ENCODE results near the gene INHBC. TPM values are rescaled to one million over a fixed set of nuclear protein-coding genes. Genes with fewer than 3 reads are reported as not detected.
"Not testable (repeated sequence)": the region's sequence is repeated elsewhere in the genome, so short reads cannot be mapped to it uniquely, and the experiment has no call there.

Gene INHBC, protein sequence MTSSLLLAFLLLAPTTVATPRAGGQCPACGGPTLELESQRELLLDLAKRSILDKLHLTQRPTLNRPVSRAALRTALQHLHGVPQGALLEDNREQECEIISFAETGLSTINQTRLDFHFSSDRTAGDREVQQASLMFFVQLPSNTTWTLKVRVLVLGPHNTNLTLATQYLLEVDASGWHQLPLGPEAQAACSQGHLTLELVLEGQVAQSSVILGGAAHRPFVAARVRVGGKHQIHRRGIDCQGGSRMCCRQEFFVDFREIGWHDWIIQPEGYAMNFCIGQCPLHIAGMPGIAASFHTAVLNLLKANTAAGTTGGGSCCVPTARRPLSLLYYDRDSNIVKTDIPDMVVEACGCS
- not detected in 2 replicates for total RNA-seq (2014; rRNA removed; shearing (Covaris generic))

DNA sequence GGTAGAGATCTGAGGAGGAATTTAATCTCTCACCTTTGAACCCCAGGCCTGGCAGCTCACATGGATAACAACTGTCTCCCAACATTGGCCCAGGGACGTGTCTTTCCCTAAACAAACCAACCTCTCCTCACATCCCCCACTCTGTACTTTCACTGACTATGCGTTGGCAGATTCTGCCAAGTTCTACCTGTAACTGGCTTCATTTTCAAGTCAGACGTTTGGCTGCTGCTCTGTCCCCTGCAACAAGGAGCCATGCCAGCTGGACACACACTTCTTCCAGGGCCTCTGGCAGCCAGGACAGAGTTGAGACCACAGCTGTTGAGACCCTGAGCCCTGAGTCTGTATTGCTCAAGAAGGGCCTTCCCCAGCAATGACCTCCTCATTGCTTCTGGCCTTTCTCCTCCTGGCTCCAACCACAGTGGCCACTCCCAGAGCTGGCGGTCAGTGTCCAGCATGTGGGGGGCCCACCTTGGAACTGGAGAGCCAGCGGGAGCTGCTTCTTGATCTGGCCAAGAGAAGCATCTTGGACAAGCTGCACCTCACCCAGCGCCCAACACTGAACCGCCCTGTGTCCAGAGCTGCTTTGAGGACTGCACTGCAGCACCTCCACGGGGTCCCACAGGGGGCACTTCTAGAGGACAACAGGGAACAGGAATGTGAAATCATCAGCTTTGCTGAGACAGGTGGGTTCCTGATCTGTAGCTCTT lies at the start of gene INHBC:
INHBC (plus strand) TSS at position 268 of the 707 bp plus-strand sequence; CDS start at position 371, 103 bp downstream.
- no peak for DNase-seq (ENCODE audit: low spot score)

DNA sequence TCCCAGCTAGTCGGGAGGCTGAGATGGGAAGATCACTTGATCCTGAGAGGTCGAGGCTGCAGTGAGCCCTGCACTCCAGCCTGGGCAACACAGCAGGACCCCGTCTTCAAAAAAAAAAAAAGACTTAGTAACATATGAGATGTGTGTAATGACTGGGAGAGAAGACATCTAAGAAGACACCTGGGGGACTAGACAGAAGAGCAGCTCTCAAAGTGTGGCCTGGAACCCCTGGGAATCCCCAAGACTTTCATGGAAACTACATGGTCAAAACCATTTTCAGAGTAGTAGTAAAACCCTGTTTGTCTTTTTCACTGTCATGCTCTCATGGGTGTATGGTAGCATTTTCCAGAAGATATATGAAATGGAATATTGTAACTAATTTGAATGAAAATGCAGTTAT lies 49.0 kb upstream of the INHBC start:
- DNase-seq (ENCODE audit: low spot score) = no peak

DNA sequence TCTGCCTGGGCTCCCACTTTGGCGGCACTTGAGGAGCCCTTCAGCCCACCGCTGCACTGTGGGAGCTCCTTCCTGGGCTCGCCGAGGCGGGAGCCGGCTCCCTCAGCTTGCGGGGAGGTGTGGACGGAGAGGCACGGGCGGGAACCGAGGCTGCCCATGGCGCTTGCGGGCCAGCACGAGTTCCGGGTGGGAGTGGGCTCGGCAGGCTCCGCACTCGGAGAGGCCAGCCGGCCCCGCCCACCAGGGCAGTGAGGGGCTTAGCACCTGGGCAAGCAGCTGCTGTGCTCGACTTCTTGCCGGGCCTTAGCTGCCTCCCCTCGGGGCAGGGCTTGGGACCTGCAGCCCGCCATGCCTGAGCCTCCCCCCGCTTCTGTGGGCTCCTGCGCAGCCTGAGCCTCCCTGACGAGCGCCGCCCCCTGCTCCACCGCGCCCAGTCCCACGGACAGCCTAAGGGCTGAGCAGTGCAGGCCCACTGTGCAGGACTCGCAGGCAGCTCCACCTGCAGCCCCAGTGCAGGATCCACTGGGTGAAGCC lies 48.3 kb upstream of the INHBC start:
- DNase-seq (ENCODE audit: low spot score) = no peak

DNA sequence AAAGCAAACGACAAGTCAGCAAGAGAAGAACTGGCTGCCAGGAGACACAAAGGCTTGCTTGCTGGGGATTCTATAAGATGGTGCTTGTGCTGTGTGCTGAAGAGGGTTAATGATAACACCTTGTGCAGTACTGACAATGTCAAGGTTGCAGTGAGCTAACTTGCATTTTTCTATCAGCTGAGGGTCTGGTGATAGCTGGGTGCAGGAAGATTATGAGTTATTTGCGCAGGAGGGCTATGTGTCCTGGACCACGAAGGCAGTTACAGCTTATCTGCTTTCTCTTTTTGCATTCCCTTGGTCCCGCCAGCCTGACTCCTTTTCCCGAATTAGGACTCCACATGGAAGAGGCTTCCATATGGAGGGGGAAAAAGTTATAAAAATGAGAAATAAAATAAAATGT lies 46.2 kb upstream of the INHBC start:
- DNase-seq (ENCODE audit: low spot score) = no peak

DNA sequence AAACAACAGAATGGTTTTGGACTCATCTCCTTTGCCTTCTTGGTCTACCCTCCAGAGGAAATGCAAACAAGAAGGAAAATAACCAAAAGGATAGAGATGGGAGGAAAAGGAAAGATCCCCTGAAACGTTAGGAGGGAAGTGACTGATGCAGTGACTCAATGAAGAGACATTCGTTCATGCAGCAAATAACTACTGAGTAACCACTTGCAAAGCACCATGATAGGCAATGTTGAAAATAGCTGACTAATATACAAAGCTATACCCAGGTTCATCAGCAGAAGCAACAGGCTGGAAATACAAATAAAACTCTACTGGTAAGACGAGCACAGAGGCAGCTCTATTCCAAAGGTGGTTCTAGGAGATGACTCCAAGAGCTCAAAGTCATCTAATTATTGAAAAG lies 45.6 kb upstream of the INHBC start:
- no peak for DNase-seq (ENCODE audit: low spot score)

DNA sequence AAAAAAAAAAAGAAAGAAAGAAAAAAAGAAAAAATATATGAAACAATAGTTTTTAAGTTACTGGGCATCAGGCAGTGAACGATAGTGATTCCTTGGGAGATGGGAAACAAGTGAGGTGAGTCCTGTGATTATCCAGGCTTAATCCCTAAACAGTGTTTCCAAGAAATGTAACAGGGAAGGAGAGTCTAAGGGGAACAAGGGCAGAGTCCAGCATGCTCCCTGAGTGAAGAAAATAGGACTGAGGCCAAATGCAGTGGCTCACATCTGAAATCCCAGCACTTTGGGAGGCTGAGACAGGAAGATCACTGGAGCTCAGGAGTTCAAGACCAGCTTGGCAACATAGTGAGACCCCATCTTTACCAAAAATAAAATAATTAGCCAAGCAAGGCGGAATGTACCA lies 44.4 kb upstream of the INHBC start:
- DNase-seq (ENCODE audit: low spot score) = no peak

DNA sequence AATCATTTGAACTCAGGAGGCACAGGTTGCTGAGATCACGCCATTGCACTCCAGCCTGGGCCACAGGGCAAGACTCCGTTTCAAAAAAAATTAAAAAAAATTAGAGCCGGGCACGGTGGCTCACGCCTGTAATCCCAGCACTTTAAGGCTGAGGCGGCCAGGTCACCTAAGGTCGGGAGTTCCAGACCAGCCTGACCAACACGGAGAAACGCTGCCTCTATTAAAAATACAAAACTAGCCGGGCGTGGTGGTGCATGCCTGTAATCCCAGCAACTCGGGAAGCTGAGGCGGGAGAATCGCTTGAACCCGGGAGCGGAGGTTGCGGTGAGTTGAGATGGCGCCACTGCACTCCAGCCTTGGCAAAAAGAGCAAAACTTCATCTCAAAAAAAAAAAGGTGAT lies 39.5 kb upstream of the INHBC start:
- no peak for DNase-seq (ENCODE audit: low spot score)

DNA sequence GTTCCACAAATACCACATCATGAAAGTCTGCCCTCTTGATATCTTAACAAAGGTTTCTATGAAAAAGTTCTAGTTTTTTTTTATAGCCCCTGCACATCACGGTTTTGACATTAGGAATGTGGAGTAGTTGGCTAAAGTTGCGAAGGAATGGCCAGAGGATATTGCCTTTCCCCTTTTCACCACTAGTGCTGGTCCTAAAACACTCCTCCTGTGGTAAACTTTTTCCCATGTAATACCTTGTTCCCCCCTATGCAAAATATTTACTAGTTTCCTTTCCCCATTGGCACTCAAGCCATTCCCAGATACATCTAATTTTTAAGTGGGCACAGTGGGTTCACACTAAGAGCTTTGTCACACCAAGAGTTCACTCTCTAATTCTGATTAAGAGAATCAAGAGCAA lies 37.1 kb upstream of the INHBC start:
- no peak for DNase-seq (ENCODE audit: low spot score)

DNA sequence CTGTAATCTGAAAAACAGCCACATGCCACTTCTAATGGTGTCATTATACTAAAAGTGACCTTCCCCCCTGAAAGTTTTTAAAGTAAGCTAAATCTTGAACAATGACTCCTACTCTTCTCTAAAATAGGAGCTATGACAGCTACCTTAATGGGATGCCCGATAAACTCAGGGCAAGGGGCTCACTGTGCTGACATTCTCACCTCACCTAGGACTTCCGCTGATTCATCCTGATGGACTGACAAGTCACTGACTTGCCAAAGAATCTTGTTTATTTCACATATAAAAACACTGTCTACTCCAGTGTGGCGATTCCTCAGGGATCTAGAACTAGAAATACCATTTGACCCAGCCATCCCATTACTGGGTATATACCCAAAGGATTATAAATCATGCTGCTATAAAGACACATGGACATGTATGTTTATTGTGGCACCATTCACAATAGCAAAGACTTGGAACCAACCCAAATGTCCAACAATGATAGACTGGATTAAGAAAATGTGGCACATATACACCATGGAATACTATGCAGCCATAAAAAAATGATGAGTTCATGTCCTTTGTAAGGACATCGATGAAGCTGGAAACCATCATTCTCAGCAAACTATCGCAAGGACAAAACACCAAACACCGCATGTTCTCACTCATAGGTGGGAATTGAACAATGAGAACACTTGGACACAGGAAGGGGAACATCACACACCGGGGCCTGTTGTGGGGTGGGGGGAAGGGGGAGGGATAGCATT lies 34.7 kb upstream of the INHBC start:
- DNase-seq (ENCODE audit: low spot score) = not testable (repeated sequence)

DNA sequence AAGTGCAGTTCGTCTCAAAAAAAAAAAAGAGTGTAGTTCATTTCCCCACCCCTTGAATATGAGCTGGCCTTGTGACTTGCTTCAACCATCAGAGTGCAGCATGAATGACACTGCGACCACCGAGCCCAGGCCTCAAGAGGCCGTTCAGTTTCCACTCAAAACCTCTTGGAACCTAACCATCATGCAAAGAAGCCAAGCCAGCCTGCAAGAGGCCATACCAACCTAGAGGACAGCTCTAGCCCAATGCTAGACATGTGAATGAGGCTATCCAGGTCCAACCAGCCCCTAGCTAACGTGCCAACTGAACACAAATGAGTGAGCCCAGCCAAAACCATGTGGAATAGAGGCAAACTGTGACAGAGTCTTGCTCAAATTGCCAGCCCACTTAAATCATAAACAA lies 33.4 kb upstream of the INHBC start:
- DNase-seq (ENCODE audit: low spot score) = no peak

DNA sequence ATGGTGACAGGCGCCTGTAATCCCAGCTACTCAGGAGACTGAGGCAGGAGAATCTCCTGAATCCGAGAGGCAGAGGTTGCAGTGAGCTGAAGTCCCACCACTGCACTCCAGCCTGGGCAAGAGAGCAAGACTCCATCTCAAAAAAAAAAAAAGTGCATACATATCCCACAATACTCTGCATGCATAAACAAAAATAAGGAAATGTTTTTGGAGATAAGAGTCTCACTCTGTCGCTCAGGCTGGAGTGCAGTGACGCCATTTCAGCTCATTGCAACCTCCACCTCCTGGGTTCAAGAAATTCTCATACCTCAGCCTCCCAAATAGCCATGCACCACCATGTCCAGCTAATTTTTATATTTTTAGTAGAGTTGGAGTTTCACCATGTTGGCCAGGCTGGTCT lies 32.4 kb upstream of the INHBC start:
- not testable (repeated sequence) for DNase-seq (ENCODE audit: low spot score)

DNA sequence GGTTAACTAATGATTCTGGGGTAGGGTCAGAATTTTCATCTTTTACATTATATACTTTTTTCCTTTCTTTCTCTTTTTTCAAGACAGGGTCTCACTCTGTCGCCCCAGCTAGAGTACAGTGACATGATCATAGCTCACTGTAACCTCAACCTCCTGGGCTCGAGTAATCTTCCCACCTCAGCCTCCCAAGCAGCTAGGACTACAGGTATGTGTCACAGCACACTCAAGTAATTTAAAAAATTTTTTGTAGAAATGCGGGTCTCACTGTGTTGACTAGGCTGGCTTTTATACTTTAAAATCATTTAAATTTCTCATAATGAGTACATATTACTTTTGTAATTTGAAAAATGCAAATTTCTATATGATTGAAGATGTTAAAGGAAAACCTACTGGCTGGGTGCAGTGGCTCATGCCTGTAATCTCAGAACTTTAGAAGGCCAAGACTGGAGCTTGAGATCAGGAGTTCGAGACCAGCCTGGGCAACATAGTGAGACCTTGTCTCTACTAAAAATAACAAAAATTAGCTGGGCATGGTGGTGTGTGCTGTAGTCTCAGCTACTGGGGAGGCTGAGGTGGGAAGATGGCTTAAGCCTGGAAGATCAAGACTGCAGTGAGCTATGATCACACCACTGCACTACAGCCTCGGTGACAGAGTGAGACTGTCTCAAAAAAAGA lies 29.5 kb upstream of the INHBC start:
- no peak for DNase-seq (ENCODE audit: low spot score)

DNA sequence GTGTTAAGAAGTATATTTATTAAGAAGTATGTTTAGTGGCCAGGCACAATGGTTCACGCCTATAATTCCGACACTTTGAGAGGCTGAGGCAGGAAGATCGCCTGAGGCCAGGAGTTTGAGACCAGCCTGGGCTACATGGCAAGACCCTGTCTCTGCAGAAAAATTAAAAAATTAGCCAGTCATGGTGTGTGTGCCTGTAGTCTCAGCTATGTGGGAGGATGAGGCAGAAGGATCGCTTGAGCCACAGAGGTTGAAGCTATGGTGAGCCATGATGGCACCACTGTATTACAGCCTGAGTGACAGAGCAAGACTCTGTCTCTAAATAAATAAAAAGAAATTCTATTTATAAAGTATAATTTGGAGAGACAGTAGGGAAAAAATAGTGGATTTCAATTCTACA lies 24.1 kb upstream of the INHBC start:
- no peak for DNase-seq (ENCODE audit: low spot score)

DNA sequence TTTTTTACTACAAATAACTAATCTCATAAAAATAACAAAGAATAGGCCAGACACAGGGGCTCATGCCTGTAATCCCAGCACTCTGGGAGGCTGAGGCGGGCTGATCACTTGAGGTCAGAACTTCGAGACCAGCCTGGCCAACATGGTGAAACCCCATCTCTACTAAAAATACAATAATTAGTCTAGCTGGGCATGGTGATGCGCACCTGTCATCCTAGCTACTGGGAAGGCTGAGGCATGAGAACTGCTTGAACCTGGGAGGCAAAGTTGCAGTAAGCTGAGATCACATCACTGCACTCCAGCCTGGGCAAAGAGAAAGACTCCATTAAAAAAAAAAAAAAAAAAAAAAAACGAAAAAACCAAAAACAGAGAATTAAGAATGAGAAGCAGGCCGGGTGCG lies 20.4 kb upstream of the INHBC start:
- not testable (repeated sequence) for DNase-seq (ENCODE audit: low spot score)

DNA sequence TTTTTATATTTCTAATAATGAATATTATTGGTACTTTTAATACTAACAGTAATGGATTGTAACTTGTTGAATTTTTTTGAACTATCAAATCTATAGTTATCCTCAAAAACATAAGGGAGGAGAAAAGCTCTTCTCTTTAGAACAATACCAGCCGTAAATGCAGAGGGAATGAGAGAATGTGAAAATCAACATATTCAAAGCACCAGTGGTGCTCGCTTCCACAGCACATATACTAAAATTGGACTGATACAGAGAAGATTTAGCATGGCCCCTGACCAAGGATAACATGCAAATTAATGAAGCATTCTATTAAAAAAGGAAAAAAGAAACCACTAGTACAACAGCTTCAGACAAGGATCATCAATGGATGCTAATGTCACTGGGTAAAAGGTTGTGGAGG lies 19.5 kb upstream of the INHBC start:
- no peak for DNase-seq (ENCODE audit: low spot score)

DNA sequence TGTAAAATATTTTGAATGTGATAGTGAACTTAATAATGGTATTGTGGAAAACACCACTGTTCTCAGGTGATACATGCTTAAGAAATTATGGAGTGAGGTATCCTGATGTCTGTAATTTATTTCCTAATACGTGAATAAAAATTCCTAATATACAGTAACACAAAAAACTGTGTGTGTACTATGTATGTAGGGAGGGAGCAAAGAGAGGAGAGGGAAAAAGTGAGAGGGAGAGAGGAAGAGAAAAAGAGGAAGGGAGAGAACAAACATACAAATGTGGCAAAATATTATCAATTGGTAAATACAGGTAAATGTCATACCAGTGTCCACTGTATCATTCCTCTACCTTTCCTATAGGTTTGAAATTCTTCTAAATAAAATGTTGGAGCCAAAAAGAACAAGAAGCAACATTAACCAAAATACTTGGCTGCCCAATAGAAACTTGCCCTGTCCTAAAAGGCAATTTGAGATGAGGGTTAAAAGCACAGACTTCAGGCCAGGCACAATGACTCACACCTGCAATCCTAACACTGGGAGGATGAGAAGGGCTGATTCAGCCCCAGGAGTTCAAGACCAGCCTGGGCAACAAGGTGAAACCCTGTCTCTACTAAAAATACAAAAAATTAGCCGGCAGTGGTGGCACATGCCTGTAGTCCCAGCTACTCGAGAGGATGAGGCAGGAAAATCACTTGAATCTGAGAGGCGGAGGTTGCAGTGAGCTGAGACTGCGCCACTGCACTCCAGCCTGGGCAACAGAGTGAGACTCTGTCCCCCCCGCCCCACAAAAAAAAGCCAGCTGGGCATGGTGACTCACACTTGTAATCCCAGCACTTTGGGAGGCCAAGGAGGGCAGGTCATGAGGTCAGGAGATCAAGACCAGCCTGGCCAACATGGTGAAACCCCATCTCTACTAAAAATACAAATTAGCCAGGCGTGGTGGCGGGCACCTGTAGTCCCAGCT lies 18.3 kb upstream of the INHBC start:
- DNase-seq (ENCODE audit: low spot score) = no peak

DNA sequence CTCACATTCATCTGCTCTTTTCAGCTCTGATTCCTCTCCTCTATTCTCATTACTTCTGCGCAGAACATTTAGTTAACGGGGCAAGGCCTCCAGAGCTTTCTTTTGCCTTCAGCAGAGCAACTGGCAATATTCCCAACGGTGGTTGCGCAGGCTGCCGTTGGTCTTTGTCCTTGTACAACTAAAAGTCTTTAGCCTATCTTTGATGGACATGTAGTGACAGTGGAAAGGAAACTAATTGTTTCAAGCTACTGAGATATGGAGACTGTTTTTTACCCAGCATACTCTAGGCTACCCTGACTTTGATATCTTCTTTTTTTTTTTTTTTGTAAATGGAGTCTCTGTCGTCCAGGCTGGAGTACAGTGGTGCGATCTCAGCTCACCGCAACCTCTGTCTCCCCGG lies 16.3 kb upstream of the INHBC start:
- DNase-seq (ENCODE audit: low spot score) = no peak

DNA sequence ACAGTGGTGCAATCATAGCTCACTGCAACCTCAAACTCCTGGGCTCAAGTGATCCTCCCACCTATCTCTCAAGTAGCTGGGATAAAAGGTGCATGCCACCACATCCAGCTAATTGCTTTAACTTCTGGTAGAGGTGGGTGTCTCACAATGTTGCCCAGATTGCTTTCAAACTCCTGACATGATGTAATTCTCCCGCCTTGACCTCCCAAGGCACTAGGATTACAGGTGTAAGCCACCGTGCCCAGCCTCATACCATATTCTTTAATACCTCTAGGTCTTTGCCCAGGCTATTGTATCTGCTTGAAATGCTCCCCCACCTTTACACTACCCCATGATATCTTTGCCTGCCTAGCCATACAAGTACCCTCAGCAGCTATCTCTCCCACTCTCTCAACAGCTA lies 15.1 kb upstream of the INHBC start:
- DNase-seq (ENCODE audit: low spot score) = no peak

DNA sequence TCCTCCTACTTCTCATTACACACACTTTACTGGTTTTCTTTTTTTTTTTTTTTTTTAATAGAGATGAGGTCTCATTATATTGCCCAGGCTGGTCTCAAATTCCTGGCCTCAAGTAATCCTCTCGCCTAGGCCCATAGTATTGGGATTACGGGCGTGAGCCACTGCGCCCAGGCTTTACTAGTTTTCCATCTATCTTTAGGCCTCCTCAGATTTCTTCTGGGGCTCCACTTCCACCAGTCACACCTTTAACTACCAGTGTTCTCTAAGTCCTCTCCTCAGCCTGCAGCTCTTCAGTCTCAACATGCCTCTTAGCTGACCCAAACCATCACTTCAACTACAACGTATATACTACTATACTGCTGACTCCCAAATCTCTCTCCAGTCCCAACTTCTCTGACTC lies 14.1 kb upstream of the INHBC start:
- no peak for DNase-seq (ENCODE audit: low spot score)

DNA sequence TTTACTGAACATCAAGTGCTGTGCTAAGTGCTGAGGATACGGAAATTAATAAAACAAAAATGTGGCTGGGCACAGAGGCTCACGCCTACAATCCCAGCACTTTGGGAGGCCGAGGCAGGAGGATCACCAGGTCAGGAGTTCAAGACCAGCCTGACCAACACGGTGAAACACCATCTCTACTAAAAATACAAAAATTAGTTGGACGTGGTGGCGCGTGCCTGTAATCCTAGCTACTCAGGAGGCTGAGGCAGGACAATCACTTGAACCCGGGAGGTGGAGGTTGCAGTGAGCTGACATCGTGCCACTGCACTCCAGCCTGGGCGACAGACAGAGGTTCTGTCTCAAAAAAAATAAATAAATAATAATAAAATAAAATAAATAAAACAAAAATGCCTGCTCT lies 7.6 kb upstream of the INHBC start:
- not testable (repeated sequence) for DNase-seq (ENCODE audit: low spot score)

DNA sequence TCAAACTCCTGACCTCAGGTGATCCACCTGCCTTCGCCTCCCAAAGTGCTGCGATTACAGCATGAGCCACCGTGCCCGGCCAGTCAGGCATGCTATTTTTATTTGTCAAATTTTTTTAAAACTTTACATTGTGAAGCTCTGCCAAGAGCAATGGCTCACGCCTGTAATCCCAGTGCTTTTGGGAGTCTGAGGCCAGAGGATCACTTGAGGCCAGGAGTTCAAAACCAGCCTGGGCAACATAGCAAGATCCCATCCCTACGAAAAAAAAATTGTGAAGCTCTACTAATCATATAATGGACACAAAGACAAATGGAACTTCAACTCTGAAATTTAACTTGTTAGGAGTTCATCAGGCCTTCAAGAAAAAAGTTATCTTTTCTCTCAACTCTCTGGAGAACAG lies 5.6 kb upstream of the INHBC start:
- no peak for DNase-seq (ENCODE audit: low spot score)

Measured in HT-29 (cell line).